ENCODE measurements around the gene HOATZ. TPM values are rescaled to one million over a fixed set of nuclear protein-coding genes. Genes with fewer than 3 reads are reported as not detected.

The HOATZ gene
- polyA plus RNA-seq, 1 donor = 0.01 TPM

GRCh38 chr11:111532365-111532709 is 17.8 kb downstream of the HOATZ start:
- peaks cover 21% of the 10 kb centered on the region for H3K27me3 ChIP-seq (ENCODE audit: control insufficient read depth, insufficient read depth, low read length)
- no peaks in the 10 kb centered on the region for H3K9me3 ChIP-seq (ENCODE audit: control insufficient read depth, low read depth, low read length)
- no peaks in the 10 kb centered on the region for H3K4me1 ChIP-seq (ENCODE audit: control insufficient read depth, insufficient read depth, low read length)
- no peak overlapping the region for H3K4me3 ChIP-seq (ENCODE audit: low read length)
- no peak for DNase-seq
- H3K27ac ChIP-seq (ENCODE audit: low read length) = no peak overlapping the region
- 100% methylated on average over 1 of the region's 5 CpGs for WGBS (ENCODE audit: insufficient coverage, low lambda C conversion rate)
- H3K36me3 ChIP-seq (ENCODE audit: control insufficient read depth, insufficient read depth, low read length) = no peaks in the 10 kb centered on the region

- Histone ChIP-seq H3K36me3 (ENCODE audit: control insufficient read depth, insufficient read depth, low read length) (no peaks in the 10 kb centered on the region), H3K9me3 (ENCODE audit: control insufficient read depth, low read depth, low read length) (no peaks in the 10 kb centered on the region), H3K27me3 (ENCODE audit: control insufficient read depth, insufficient read depth, low read length) (peaks cover 40% of the 10 kb centered on the region), H3K27ac (ENCODE audit: low read length) (no peak overlapping the region), H3K4me1 (ENCODE audit: control insufficient read depth, insufficient read depth, low read length) (peaks cover 6% of the 10 kb centered on the region), H3K4me3 (ENCODE audit: low read length) (no peak overlapping the region)
- whole genome bisulfite sequencing (ENCODE audit: insufficient coverage, low lambda C conversion rate) = no CpG with 5 or more reads among the region's 6 CpGs
- DNase-seq = no peak
Measured at GRCh38 chr11:111535281-111535680, 20.7 kb downstream of the HOATZ start.

DNA sequence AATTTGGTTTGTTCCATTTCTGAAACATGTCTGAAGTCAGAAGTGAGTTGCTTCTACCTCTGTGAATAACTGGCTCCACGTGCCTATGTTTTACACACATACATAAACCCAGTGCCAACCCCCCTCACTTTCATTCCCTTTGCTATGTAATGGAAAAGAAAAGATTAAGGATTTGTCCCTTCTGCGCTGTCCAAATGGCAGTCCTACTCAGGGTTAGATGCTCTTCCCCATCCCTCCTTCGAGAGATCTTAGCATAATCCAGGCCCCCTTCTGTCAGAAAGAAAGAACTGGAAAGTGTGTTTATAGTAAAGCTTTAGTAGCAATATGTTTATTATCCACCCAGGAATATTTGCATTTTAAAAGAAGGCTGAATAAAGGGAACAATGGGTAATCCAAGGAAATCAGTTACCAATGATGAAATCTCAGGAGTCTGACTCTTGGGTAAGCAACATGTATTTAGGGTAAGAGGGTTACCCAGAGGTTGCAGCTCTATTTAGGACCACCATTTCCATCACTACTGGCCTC is 22.8 kb downstream of the HOATZ start:
- Histone ChIP-seq H3K4me1 (ENCODE audit: control insufficient read depth, insufficient read depth, low read length) (peaks cover 10% of the 10 kb centered on the region), H3K9me3 (ENCODE audit: control insufficient read depth, low read depth, low read length) (no peaks in the 10 kb centered on the region), H3K36me3 (ENCODE audit: control insufficient read depth, insufficient read depth, low read length) (no peaks in the 10 kb centered on the region), H3K27ac (ENCODE audit: low read length) (no peak overlapping the region), H3K27me3 (ENCODE audit: control insufficient read depth, insufficient read depth, low read length) (peaks cover 54% of the 10 kb centered on the region), H3K4me3 (ENCODE audit: low read length) (no peak overlapping the region)
- no peak for DNase-seq
- WGBS (ENCODE audit: insufficient coverage, low lambda C conversion rate) = 83% methylated on average over 1 of the region's 3 CpGs

DNA sequence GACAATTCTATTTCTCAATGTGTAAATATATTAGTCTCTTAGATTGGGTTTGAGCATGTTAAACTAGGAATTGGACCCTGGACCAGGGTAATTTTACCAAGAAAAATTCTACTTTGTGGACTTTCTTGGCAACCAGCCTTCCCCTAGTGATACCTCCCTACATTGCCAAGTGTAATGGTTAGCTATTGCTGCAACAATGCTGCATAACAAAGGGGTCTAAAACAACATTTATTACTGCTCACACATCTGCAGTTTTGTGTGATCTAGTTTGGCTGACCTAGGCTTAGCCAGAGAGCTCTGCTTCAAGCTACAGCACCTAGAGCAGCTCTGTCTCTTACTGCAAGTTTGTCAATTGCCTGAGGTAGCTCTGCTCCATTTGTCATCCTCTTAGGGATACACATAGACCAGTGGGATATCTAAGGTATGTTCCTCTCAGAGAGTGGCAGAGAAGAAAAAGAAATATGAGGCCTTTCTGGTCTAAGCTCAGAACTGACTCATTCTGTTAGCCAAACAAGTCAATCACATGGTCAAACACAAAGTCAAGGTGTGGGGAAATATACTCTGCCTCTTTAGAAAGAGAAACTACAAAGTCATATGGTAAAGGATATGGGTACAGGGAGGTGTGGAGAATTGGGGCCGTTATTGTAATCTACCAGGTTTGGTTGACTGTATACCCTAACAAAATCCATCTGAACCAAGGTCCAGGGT is 24.0 kb downstream of the HOATZ start:
- no peaks in the 10 kb centered on the region for H3K36me3 ChIP-seq (ENCODE audit: control insufficient read depth, insufficient read depth, low read length)
- H3K27me3 ChIP-seq (ENCODE audit: control insufficient read depth, insufficient read depth, low read length) = peaks cover 59% of the 10 kb centered on the region
- H3K4me1 ChIP-seq (ENCODE audit: control insufficient read depth, insufficient read depth, low read length) = peaks cover 10% of the 10 kb centered on the region
- 100% methylated on average over 1 of the region's 1 CpG for WGBS (ENCODE audit: insufficient coverage, low lambda C conversion rate)
- no peak for DNase-seq
- no peak overlapping the region for H3K4me3 ChIP-seq (ENCODE audit: low read length)
- H3K9me3 ChIP-seq (ENCODE audit: control insufficient read depth, low read depth, low read length) = no peaks in the 10 kb centered on the region
- H3K27ac ChIP-seq (ENCODE audit: low read length) = no peak overlapping the region

DNA sequence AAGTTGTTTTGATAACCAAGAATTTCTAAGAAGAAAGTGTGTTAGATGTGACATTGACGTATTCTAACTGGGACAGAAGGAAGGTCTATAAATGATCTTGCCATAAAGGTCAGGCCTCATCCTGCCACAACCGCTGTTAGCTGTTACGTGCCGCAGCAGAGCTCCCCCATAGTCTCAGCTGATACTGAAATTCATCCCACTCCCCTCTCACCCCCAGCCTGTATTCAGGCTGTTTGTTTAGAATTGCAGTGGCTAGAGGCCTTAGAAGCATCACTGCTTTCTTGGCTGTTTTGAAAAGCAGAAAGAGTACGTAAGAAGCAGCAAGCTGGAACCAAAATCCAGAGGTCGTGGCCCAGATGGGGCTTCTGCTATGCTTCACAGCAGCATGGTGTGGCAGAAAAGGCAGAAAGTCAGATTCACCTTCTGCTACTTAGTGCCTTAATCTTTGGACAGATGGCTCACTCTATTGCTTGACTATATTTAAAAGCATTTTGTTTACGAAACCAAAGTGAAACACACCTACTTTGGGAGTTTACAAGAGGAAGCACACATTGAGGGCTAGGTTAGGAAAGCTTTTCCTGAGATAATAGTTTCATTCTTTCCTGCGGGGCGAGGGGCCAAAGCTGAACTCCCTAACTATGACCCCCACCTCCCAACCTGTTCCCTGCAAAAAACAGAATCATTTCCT is 25.0 kb downstream of the HOATZ start:
- H3K4me3 ChIP-seq (ENCODE audit: low read length) = no peak overlapping the region
- WGBS (ENCODE audit: insufficient coverage, low lambda C conversion rate) = no CpG with 5 or more reads among the region's 9 CpGs
- DNase-seq = no peak
- no peaks in the 10 kb centered on the region for H3K9me3 ChIP-seq (ENCODE audit: control insufficient read depth, low read depth, low read length)
- peaks cover 65% of the 10 kb centered on the region for H3K27me3 ChIP-seq (ENCODE audit: control insufficient read depth, insufficient read depth, low read length)
- peaks cover 10% of the 10 kb centered on the region for H3K4me1 ChIP-seq (ENCODE audit: control insufficient read depth, insufficient read depth, low read length)
- H3K36me3 ChIP-seq (ENCODE audit: control insufficient read depth, insufficient read depth, low read length) = no peaks in the 10 kb centered on the region
- no peak overlapping the region for H3K27ac ChIP-seq (ENCODE audit: low read length)

DNA sequence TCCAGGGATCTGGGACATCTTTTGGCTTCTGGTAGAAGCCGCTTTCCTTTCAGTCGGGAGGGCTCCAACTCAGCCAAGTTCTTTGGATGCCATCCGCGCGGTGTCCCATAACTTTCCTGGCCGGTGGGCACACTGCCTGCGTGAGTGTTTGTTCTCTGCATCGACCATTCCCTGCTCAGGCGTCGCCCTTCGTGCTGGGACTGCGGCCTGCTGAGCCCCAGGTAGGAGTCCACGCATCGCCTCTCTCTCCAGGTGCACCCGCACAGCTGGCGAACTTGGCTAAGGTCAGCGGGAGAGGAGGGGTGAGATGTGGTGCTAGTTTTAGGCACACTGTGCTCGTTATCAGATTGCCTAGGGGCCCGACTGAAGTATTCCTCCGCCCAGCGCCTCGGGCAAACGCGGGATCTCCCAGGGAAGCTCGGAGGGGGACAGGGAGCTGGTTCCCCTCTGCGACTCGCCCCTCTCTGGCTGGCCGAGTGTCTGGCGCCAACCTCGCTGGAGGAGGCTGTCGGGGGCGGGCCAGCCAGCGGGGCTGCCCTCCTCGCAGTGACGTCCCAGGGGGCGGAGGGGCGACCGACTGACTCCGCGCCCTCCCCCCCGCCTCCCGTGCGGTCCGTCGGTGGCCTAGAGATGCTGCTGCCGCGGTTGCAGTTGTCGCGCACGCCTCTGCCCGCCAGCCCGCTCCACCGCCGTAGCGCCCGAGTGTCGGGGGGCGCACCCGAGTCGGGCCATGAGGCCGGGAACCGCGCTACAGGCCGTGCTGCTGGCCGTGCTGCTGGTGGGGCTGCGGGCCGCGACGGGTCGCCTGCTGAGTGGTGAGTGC is 25.7 kb downstream of the HOATZ start, which contains the start of gene LAYN:
LAYN (plus strand) TSS at position 607 of the 823 bp plus-strand sequence; CDS start at position 731, 124 bp downstream.
- DNase-seq = peak in 1 of 2 donors; percentile 47
- WGBS (ENCODE audit: insufficient coverage, low lambda C conversion rate) = no CpG with 5 or more reads among the region's 70 CpGs
- Histone ChIP-seq H3K4me3 (ENCODE audit: low read length) (peak within 1 kb of the TSS; percentile 36), H3K27ac (ENCODE audit: low read length) (no peak within 1 kb of the TSS), H3K4me1 (ENCODE audit: control insufficient read depth, insufficient read depth, low read length) (peaks cover 10% of the 10 kb centered on the region), H3K36me3 (ENCODE audit: control insufficient read depth, insufficient read depth, low read length) (no peaks in the 10 kb centered on the region), H3K9me3 (ENCODE audit: control insufficient read depth, low read depth, low read length) (no peaks in the 10 kb centered on the region), H3K27me3 (ENCODE audit: control insufficient read depth, insufficient read depth, low read length) (peaks cover 69% of the 10 kb centered on the region)

- H3K27ac ChIP-seq (ENCODE audit: low read length) = no peak overlapping the region
- no peaks in the 10 kb centered on the region for H3K9me3 ChIP-seq (ENCODE audit: control insufficient read depth, low read depth, low read length)
- H3K36me3 ChIP-seq (ENCODE audit: control insufficient read depth, insufficient read depth, low read length) = no peaks in the 10 kb centered on the region
- no CpG with 5 or more reads among the region's 22 CpGs for WGBS (ENCODE audit: insufficient coverage, low lambda C conversion rate)
- H3K4me1 ChIP-seq (ENCODE audit: control insufficient read depth, insufficient read depth, low read length) = peaks cover 10% of the 10 kb centered on the region
- H3K27me3 ChIP-seq (ENCODE audit: control insufficient read depth, insufficient read depth, low read length) = peaks cover 75% of the 10 kb centered on the region
- no peak for DNase-seq
- H3K4me3 ChIP-seq (ENCODE audit: low read length) = peak overlapping the region; percentile 36
Measured at GRCh38 chr11:111540937-111541253, 26.3 kb downstream of the HOATZ start.

- Histone ChIP-seq H3K4me3 (ENCODE audit: low read length) (peak overlapping the region; percentile 36), H3K27me3 (ENCODE audit: control insufficient read depth, insufficient read depth, low read length) (peaks cover 76% of the 10 kb centered on the region), H3K27ac (ENCODE audit: low read length) (no peak overlapping the region), H3K4me1 (ENCODE audit: control insufficient read depth, insufficient read depth, low read length) (peaks cover 10% of the 10 kb centered on the region), H3K36me3 (ENCODE audit: control insufficient read depth, insufficient read depth, low read length) (no peaks in the 10 kb centered on the region), H3K9me3 (ENCODE audit: control insufficient read depth, low read depth, low read length) (no peaks in the 10 kb centered on the region)
- WGBS (ENCODE audit: insufficient coverage, low lambda C conversion rate) = no CpG with 5 or more reads among the region's 41 CpGs
- peak in 1 of 2 donors; percentile 39 for DNase-seq
Measured at GRCh38 chr11:111541254-111542061, 26.9 kb downstream of the HOATZ start.

DNA sequence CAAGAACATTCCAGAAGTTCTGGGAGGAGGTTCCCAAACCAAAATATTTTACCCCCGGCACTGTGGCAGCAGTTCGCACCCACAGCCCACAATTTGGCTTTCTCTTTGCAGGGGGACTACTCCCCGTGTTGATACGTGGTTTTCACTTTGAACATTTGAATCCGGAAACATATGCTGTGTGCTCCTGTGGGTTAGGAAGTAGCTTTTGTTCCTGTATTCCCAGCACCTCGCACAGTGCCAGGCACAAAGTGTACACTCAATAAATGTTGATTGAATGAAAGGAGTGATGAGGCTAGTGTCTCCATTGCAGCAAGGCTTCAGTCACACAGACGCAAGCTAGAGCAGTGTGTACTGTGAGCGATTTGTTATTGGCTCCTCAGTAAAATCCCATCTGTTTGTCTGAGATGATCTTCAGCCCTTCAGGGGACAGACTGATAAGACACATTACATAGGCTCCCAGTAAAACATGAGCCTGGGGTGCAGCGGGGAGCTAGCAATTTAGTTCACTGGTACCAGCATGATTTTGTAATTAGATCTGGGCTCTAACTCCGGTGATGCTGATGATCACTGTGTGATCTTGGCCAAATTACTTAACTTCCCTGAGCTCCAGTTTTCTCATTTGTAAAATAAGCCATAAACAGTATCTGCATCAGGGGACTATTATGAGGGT is 28.2 kb downstream of the HOATZ start:
- whole genome bisulfite sequencing (ENCODE audit: insufficient coverage, low lambda C conversion rate) = 60% methylated on average over 1 of the region's 10 CpGs
- H3K27ac ChIP-seq (ENCODE audit: low read length) = no peak overlapping the region
- H3K9me3 ChIP-seq (ENCODE audit: control insufficient read depth, low read depth, low read length) = no peaks in the 10 kb centered on the region
- peaks cover 73% of the 10 kb centered on the region for H3K27me3 ChIP-seq (ENCODE audit: control insufficient read depth, insufficient read depth, low read length)
- no peaks in the 10 kb centered on the region for H3K36me3 ChIP-seq (ENCODE audit: control insufficient read depth, insufficient read depth, low read length)
- no peak overlapping the region for H3K4me3 ChIP-seq (ENCODE audit: low read length)
- DNase-seq = no peak
- H3K4me1 ChIP-seq (ENCODE audit: control insufficient read depth, insufficient read depth, low read length) = peaks cover 10% of the 10 kb centered on the region

All from large intestine (tissue), 3 donors.